8988T (cell line): Measurements from ENCODE around the gene PATE4.
"Not testable (repeated sequence)": the region's sequence is repeated elsewhere in the genome, so short reads cannot be mapped to it uniquely, and the experiment has no call there.

Experiments used
- DNase-seq: peaks from one replicate; pipeline ENCODE4 v3.0.0; 2011

The PATE4 gene, protein sequence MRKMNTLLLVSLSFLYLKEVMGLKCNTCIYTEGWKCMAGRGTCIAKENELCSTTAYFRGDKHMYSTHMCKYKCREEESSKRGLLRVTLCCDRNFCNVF

DNA sequence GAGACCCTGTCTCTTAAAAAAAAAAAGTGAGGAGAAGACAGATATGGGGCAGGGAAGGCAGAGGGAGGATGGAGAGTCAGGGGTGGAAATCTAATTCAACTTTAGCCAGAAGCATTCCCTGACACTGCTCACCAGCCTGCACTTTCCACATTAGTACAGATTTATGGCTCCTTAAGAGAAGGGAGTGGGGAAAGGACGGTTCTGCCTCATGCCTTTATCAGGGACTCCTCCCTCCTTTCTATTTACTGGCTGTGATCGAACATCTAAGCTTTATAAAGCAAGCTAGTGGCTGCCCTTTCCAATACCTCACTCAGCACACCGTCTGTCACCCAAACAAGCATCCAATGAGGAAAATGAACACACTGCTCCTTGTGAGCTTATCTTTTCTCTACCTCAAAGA, at the start of gene PATE4:
Gene PATE4 (plus strand): TSS at position 301 of the 400 bp plus-strand sequence. CDS start 44 bp downstream, at position 345.
- no peak for DNase-seq

DNA sequence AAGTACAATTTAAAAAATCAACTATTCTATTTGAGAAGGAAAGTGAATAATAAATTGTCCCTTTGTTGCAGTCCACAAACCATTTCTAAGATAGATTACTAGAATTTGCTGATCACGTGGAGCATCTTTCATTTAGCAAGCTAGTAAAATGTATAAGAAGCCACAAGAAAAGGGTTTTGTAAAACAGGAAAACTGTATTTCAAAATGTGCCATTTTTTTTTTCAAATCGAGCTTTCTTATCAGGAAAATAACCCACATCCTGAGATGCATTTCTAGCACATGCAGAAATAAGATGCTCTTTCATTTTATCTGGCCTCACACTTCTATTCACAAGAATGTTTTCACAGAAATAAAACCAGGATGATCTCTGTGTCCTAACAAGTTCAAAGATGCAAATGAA, 48.4 kb upstream of the PATE4 start:
- DNase-seq, result no peak

- no peak for DNase-seq
Measured at GRCh38 chr11:125787827-125788226, 45.3 kb upstream of the PATE4 start, which contains the start of gene PATE3. PATE3 (plus strand) TSS chr11:125788127; CDS start chr11:125788152, 25 bp downstream.

DNA sequence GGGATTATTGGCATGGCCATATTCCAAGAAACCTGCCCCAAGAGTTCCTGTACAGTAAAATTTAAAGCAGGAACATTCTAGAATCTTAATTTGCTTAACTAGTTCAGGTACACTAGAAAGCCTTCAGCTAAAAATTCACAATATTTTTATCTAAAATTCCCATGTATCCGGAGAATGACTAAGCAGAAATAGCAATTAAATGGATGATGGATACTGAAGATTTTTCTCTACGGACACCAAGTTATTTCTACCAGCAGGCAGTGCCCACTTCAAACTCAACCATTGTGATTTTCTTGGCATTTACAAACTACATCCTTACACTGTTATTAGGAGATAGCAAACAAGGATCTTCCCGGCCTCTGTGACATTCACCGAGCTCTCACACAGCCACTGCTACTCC, 42.3 kb upstream of the PATE4 start:
- no peak for DNase-seq

DNA sequence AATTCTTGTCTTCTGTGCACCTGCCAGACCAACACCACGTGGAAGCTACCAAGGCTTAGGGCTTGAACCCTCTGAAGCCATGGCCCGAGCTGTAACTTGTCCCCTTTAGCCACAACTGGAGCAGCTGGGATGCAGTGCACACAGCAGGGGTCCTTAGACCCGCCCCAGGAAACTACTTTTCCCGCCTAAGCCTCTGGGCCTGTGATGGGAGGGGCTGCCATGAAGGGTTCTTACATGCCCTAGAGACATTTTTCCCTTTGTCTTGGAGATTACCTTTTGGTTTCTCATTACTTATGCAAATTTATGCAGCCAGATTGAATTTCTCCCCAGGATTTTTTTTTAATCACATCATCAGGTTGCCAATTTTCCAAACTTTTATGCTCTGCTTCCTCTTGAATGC, 35.5 kb upstream of the PATE4 start:
- no peak for DNase-seq

GRCh38 chr11:125799808-125800207, 33.3 kb upstream of the PATE4 start:
- DNase-seq, result no peak

DNA sequence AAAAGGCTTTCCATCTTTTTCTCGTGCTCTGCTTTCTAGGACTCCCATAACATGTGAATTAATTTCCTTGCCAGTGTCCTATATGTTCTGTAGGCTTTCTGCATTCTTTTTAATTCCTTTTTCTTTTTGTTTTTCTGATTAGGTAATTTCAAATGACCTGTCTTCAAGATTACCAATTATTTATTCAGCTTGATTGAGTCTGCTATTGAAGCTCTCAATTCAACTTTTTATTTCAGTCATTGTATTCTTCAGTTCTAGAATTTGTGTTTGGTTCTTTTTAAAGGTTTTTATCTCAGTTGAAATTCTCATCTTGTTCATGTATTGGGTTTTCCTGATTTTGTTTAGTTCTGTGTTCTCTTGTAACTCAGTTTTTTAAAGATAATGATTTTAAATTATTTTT, 30.7 kb upstream of the PATE4 start:
- no peak for DNase-seq

DNA sequence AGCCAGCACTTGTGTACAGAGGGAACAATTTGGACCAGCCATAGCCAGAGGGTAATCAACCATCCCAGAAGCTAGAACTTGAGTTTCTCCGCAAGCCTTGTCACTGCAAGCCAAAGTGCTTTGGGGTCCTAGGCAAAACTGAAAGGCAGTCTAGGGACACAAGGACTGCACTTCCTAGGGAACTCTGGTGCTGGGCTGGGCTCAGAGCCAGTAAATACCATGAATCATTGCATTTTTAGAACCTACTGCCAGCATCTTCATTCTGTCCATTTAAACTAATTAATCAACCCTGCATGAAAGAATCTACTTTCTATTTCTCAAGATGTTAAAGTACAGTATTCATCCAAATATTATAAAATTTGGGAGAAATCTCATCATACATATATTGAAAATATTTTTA, 25.2 kb upstream of the PATE4 start:
- DNase-seq, result no peak

- no peak for DNase-seq
Measured at GRCh38 chr11:125835748-125836147, 2.6 kb downstream of the PATE4 start.

DNA sequence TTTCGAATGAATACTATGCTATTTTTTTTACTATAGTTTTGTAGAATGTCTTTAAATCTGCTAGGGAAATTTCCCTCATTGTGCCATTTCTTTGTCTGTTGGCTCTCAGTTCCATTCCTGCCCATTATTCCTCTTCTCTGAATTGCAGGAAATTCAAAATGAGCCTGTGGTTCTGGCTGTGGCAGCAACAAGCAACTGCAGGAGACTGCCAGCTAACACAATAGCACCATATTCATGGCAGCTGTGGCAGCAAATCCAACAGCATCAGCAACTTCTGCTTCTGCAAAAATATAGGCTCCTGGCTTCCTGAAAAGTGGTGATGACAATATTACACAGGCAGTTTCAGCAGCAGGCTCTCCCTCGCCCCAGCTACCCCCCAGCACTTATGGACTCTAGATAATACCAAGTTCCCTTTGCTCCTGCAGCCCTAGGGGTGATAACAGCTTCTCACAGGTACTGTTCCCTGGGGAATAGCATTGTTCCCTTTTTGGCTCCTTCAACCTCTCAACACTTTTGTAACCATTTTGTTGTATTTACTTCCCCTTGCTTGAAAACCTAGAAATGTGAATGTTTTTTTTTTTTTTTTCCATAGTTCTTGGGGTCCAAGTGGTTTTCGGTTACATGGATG, 9.3 kb downstream of the PATE4 start:
- DNase-seq, result no peak

- no peak for DNase-seq
Measured at GRCh38 chr11:125846188-125846587, 13.1 kb downstream of the PATE4 start.

GRCh38 chr11:125857670-125858069, 24.6 kb downstream of the PATE4 start:
- DNase-seq, result not testable (repeated sequence)

DNA sequence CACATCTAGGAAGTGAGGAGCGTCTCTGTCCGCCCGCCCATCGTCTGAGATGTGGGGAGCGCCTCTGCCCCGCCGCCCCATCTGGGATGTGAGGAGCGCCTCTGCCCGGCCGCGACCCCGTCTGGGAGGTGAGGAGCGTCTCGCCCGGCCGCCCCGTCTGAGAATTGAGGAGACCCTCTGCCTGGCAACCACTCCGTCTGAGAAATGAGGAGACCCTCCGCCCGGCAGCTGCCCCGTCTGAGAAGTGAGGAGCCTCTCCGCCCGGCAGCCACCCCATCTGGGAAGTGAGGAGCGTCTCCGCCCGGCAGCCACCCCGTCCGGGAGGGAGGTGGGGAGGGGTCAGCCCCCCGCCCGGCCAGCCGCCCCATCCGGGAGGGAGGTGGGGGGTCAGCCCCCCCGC, 29.7 kb downstream of the PATE4 start:
- DNase-seq, result not testable (repeated sequence)

DNA sequence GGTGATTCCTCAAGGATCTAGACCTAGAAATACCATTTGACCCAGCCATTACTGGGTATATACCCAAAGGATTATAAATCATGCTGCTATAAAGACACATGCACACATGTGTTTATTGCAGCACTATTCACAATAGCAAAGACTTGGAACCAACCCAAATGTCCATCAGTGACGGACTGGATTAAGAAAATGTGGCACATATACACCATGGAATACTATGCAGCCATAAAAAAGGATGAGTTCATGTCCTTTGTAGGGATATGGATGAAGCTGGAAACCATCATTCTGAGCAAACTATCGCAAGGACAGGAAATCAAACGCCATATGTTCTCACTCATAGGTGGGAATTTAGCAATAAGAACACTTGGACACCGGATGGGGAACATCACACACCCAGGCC, 32.2 kb downstream of the PATE4 start:
- DNase-seq, result not testable (repeated sequence)

DNA sequence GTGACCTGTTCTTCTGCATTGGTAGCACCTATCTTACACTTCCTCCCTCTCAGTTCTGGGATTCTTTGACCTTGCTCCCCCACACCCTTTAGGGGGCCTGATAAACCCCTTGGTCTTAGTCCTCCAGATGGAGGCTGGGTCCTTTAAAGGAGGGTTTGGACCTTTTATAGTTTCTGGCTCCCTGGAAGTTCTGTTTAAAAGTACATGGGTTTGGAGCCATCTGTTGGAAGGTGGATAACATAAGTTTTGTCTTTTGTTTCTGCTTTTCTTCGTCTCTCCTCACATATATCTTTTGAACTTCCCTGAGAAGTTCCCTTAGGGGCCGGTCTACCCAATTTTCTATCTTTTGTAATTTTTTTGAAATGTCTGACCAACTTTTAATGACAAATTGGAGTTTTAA, 36.4 kb downstream of the PATE4 start:
- DNase-seq, result no peak

GRCh38 chr11:125871391-125872137, 38.4 kb downstream of the PATE4 start:
- DNase-seq, result peak; percentile 55

- no peak for DNase-seq
Measured at GRCh38 chr11:125872138-125872491, 39.0 kb downstream of the PATE4 start.

GRCh38 chr11:125873881-125874555, 40.9 kb downstream of the PATE4 start:
- no peak for DNase-seq

DNA sequence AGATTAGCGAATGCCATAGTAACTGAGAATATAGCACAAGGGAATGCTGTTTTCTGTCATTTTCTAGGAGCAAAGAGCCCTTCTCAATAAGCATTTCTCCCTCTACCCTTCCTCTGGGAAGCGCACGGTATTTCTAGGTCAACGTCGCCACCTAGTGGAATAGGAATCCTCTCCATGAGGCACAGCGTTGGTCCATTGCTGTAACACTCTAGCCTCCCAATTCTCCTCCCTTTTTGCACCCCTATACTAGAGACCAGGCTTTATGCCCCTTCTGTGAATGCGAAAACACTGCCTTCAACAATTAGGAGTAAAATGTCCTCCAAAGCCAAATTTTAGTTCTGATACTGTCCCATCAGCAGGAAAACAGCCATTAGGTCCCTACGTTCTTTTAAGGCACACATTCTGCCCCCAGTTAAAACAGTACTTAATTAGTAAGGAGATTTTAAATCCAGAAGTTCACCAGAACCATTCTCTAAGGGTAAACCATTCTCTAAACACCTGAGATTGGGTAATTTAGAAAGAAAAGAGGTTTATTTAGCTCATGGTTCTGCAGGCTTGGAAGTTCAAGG, 41.5 kb downstream of the PATE4 start:
- peak; percentile 43 for DNase-seq

DNA sequence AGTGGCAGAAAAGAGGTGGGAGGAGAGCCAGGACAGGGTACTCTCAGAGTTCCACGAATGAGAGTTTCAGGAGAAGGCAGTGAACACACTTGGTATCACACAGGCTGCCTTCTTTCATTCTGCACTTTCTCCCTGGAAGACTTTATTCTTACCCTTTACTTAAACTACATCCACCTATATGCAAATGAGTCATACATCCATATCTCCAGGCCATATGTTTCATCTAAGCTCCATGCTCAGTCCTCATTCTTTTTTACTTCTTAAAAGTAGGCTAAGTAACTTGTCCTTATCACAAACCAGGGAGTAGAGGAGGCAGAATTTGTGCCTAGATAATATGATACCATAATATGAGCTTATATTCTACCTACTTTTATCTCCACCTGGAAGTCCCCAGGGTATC, 48.2 kb downstream of the PATE4 start:
- DNase-seq, result no peak

GRCh38 chr11:125883375-125883774, 50.3 kb downstream of the PATE4 start:
- DNase-seq, result no peak

GRCh38 chr11:125886997-125887372, 53.9 kb downstream of the PATE4 start:
- no peak for DNase-seq
